Stimulated activated CD8-positive, alpha-beta memory T cell treated with anti-CD3 and anti-CD28 coated beads, Interleukin-12 subunit alpha, Interleukin-12 subunit beta, amount 100 ng/mL, for 1 hour (primary cell): ENCODE measurements around the gene HCK.
A peak's percentile ranks its signal among the peaks of the same experiment; 100 is the strongest.

Experiments used
- DNase-seq: peaks from one replicate; pipeline ENCODE4 v3.0.0-alpha.2; 2020; ENCODE audit warnings: low read depth

The HCK gene

GRCh38 chr20:32062776-32063170 is 10.7 kb downstream of the HCK start:
- DNase-seq, result no peak

GRCh38 chr20:32063695-32064094 is 11.7 kb downstream of the HCK start:
- DNase-seq, result no peak

GRCh38 chr20:32064667-32065066 is 12.6 kb downstream of the HCK start:
- DNase-seq, result no peak

- no peak for DNase-seq
Observed at GRCh38 chr20:32067234-32067821, 15.3 kb downstream of the HCK start.

- no peak for DNase-seq
Observed at GRCh38 chr20:32068174-32068573, 16.1 kb downstream of the HCK start.

GRCh38 chr20:32069711-32070110 is 17.7 kb downstream of the HCK start:
- no peak for DNase-seq

- DNase-seq, result no peak
Observed at GRCh38 chr20:32070282-32070681, 18.2 kb downstream of the HCK start.

GRCh38 chr20:32070690-32071213 is 18.7 kb downstream of the HCK start:
- DNase-seq, result no peak

GRCh38 chr20:32071395-32072167 is 19.5 kb downstream of the HCK start:
- DNase-seq, result no peak

GRCh38 chr20:32072168-32072750 is 20.2 kb downstream of the HCK start:
- DNase-seq, result no peak

GRCh38 chr20:32075534-32075933 is 23.5 kb downstream of the HCK start:
- DNase-seq, result no peak

GRCh38 chr20:32077190-32077589 is 25.1 kb downstream of the HCK start:
- DNase-seq, result no peak

GRCh38 chr20:32078322-32078721 is 26.3 kb downstream of the HCK start:
- no peak for DNase-seq

- no peak for DNase-seq
Observed at GRCh38 chr20:32078791-32079190, 26.7 kb downstream of the HCK start.

- DNase-seq, result no peak
Observed at GRCh38 chr20:32079655-32080109, 27.6 kb downstream of the HCK start.

- DNase-seq, result no peak
Observed at GRCh38 chr20:32080783-32081182, 28.7 kb downstream of the HCK start.

- no peak for DNase-seq
Observed at GRCh38 chr20:32083469-32083868, 31.4 kb downstream of the HCK start.

GRCh38 chr20:32087070-32087469 is 35.0 kb downstream of the HCK start:
- no peak for DNase-seq

GRCh38 chr20:32088759-32089158 is 36.7 kb downstream of the HCK start:
- no peak for DNase-seq

- DNase-seq, result no peak
Observed at GRCh38 chr20:32089637-32090362, 37.8 kb downstream of the HCK start.

GRCh38 chr20:32091888-32092346 is 39.9 kb downstream of the HCK start:
- DNase-seq, result peak; percentile 56

GRCh38 chr20:32098786-32099185 is 46.7 kb downstream of the HCK start:
- no peak for DNase-seq
